Measurements from ENCODE around the gene PLEKHA4. TPM values are rescaled to one million over a fixed set of nuclear protein-coding genes. Genes with fewer than 3 reads are reported as not detected.

The PLEKHA4 gene
- total and polyA plus RNA-seq, 9 of the 15 experiments (the other 6 are each of a cell fraction or from before 2014, with no cell fraction given): 0.07 to 30.8 (median 11.4) TPM

DNA sequence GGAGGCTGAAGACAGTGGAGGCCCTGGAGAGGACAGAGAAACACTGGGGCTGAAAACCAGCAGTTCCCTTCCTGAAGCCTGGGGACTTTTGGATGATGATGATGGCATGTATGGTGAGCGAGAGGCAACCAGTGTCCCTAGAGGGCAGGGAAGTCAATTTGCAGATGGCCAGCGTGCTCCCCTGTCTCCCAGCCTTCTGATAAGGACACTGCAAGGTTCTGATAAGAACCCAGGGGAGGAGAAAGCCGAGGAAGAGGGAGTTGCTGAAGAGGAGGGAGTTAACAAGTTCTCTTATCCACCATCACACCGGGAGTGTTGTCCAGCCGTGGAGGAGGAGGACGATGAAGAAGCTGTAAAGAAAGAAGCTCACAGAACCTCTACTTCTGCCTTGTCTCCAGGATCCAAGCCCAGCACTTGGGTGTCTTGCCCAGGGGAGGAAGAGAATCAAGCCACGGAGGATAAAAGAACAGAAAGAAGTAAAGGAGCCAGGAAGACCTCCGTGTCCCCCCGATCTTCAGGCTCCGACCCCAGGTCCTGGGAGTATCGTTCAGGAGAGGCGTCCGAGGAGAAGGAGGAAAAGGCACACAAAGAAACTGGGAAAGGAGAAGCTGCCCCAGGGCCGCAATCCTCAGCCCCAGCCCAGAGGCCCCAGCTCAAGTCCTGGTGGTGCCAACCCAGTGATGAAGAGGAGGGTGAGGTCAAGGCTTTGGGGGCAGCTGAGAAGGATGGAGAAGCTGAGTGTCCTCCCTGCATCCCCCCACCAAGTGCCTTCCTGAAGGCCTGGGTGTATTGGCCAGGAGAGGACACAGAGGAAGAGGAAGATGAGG, 5.3 kb upstream of the PLEKHA4 start (continued):
- TF ChIP-seq, protein P1, sequence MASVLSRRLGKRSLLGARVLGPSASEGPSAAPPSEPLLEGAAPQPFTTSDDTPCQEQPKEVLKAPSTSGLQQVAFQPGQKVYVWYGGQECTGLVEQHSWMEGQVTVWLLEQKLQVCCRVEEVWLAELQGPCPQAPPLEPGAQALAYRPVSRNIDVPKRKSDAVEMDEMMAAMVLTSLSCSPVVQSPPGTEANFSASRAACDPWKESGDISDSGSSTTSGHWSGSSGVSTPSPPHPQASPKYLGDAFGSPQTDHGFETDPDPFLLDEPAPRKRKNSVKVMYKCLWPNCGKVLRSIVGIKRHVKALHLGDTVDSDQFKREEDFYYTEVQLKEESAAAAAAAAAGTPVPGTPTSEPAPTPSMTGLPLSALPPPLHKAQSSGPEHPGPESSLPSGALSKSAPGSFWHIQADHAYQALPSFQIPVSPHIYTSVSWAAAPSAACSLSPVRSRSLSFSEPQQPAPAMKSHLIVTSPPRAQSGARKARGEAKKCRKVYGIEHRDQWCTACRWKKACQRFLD (CRISPR knock-in tag; IDR thresholded peaks at IDR 0.05): peak; percentile 98
- TF ChIP-seq NELFE (IDR thresholded peaks at IDR 0.05; ENCODE audit: insufficient read depth, insufficient read length): no peak
- no peak for TF ChIP-seq ZC3H11A (IDR thresholded peaks at IDR 0.05; ENCODE audit: low read depth, low read length)
- no peak for TF ChIP-seq ZNF830 (CRISPR knock-in tag; IDR thresholded peaks at IDR 0.05)
- TF ChIP-seq, protein P2, sequence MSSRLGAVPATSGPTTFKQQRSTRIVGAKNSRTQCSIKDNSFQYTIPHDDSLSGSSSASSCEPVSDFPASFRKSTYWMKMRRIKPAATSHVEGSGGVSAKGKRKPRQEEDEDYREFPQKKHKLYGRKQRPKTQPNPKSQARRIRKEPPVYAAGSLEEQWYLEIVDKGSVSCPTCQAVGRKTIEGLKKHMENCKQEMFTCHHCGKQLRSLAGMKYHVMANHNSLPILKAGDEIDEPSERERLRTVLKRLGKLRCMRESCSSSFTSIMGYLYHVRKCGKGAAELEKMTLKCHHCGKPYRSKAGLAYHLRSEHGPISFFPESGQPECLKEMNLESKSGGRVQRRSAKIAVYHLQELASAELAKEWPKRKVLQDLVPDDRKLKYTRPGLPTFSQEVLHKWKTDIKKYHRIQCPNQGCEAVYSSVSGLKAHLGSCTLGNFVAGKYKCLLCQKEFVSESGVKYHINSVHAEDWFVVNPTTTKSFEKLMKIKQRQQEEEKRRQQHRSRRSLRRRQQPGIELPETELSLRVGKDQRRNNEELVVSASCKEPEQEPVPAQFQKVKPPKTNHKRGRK (tag; IDR thresholded peaks at IDR 0.05): no peak
- no peak for TF ChIP-seq ESRRB (CRISPR knock-in tag; IDR thresholded peaks at IDR 0.05; ENCODE audit: borderline replicate concordance)
- TF ChIP-seq IRF9 (tag; IDR thresholded peaks at IDR 0.05): no peak
- 0 out of 2 replicates have a peak, but pooled peaks have one; percentile 26 for TF ChIP-seq PHB (CRISPR knock-in tag; IDR thresholded peaks at IDR 0.05)
- no peak for TF ChIP-seq NFYB (IDR thresholded peaks at IDR 0.05; ENCODE audit: extremely low read depth, insufficient read length)
- no peak for TF ChIP-seq POLR2AphosphoS2 (IDR thresholded peaks at IDR 0.05; ENCODE audit: low read length)
- peak; percentile 79 for TF ChIP-seq SIRT6 (IDR thresholded peaks at IDR 0.05; ENCODE audit: low read depth, low read length)
- TF ChIP-seq CSDE1 (IDR thresholded peaks at IDR 0.05): 0 out of 4 replicates have a peak, but pooled peaks of 1 of the 2 experiments have one; percentile 3
- TF ChIP-seq, protein P3, sequence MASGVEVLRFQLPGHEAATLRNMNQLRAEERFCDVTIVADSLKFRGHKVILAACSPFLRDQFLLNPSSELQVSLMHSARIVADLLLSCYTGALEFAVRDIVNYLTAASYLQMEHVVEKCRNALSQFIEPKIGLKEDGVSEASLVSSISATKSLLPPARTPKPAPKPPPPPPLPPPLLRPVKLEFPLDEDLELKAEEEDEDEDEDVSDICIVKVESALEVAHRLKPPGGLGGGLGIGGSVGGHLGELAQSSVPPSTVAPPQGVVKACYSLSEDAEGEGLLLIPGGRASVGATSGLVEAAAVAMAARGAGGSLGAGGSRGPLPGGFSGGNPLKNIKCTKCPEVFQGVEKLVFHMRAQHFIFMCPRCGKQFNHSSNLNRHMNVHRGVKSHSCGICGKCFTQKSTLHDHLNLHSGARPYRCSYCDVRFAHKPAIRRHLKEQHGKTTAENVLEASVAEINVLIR (CRISPR knock-in tag; IDR thresholded peaks at IDR 0.05): 0 out of 2 replicates have a peak, but pooled peaks have one; percentile 32
- TF ChIP-seq ZNF274 (IDR thresholded peaks at IDR 0.05; ENCODE audit: borderline replicate concordance, low read depth, low read length): no peak; the same call in 1 of the 2 replicates
- peak; percentile 72; the same call in 1 of the 2 replicates for TF ChIP-seq ARID3A (IDR thresholded peaks at IDR 0.05; ENCODE audit: borderline replicate concordance, low read depth, low read length)
- TF ChIP-seq, protein P4, sequence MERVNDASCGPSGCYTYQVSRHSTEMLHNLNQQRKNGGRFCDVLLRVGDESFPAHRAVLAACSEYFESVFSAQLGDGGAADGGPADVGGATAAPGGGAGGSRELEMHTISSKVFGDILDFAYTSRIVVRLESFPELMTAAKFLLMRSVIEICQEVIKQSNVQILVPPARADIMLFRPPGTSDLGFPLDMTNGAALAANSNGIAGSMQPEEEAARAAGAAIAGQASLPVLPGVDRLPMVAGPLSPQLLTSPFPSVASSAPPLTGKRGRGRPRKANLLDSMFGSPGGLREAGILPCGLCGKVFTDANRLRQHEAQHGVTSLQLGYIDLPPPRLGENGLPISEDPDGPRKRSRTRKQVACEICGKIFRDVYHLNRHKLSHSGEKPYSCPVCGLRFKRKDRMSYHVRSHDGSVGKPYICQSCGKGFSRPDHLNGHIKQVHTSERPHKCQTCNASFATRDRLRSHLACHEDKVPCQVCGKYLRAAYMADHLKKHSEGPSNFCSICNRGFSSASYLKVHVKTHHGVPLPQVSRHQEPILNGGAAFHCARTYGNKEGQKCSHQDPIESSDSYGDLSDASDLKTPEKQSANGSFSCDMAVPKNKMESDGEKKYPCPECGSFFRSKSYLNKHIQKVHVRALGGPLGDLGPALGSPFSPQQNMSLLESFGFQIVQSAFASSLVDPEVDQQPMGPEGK (CRISPR knock-in tag; IDR thresholded peaks at IDR 0.05; ENCODE audit: borderline replicate concordance): no peak
